Suppressor macrophage (primary cell): Measurements from ENCODE around the gene FUS.
A peak's percentile ranks its signal among the peaks of the same experiment; 100 is the strongest.
"Not testable (repeated sequence)": the region's sequence is repeated elsewhere in the genome, so short reads cannot be mapped to it uniquely, and the experiment has no call there.

Experiments used
- DNase-seq, 4 experiments: peaks; one replicate each; pipeline ENCODE4 v3.0.0-alpha.2; 2020 to 2022

FUS gene

DNA sequence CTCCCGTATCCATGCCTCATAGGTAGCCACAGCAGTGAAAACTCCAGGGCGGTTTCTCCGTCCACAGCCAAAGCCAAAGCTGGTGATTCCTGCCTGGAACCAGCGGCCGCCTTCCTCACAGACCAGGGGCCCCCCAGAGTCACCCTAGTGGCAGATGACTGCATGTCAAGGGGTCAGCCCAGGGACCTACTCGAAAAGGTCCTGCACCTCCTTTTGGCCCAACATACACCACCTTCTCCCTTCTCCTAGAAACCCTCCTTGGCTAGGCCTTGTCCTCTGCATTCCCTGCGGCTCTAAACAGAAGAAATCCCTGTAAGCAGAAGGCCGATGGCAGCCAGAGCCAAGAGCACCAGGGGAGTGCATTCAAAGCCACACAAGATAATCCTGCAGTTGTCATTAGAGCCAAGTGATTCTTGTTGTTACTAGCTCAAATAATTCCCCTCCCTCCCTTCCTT, 36.2 kb upstream of the FUS start:
- no peak for DNase-seq

DNA sequence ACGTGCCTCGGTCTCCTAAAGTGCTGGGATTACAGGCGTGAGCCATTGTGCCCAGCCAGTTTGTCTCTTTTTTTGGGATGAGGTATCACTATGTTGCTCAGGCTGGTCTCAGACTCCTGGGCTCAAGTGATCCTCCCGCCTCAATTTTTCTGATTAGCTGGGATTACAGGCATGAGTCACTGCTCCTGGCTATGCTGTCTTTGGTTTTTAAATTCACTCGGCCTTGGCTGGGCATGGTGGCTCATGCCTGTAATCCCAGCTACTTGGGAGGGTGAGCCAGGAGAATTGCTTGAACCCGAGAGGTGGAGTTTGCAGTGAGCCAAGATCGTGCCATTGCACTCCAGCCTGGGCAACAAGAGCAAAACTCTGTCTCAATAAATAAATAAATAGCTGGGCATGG, 35.5 kb upstream of the FUS start:
- not testable (repeated sequence) for DNase-seq

DNA sequence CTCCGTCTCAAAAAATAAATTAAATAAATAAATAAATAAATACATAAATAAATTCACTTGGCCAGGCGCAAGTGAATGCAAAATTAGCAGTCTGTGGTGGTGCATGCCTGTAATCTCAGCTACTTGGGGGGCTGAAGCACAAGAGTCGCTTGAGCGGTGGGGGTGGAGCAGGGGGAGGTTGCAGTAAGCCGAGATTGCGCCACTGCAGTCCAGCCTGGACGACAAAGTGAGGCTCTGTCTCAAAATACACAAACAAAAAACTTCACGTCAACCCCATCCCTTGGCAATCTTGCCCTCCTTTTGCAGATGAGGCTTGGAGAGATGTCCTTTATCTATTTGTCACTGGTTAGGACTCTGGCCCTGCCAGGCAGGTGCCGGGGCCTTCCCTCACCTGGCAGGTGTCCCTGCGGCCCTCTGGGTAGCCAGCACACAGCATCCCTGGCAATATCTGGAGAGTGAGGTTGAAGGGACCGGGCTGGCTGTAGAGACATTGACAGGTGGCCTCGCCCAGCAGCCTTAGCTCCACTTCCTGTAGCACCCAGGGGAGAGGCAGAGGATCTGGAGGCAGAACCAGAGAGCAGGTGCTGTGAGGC, 34.4 kb upstream of the FUS start:
- peak in 1 of 4 experiments; percentile 39 for DNase-seq

DNA sequence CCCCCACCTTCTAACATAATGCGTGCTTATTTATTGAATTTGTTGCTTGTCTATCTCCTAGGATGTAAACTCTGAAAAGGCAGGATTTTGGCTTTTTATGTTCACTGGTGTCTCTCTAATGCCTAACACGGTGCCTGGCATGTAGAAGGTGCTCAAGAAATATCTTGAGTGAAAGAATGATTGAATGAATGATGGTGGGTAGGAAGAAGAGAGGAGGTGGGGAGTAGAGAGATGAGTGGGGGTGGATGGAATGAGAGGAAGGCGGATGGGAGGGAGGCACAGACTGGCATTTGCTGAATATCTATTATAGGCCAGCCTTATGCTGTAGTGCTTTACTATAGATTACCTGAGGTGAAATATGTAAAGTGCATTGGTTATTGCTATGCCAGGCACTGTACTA, 32.4 kb upstream of the FUS start:
- no peak for DNase-seq

DNA sequence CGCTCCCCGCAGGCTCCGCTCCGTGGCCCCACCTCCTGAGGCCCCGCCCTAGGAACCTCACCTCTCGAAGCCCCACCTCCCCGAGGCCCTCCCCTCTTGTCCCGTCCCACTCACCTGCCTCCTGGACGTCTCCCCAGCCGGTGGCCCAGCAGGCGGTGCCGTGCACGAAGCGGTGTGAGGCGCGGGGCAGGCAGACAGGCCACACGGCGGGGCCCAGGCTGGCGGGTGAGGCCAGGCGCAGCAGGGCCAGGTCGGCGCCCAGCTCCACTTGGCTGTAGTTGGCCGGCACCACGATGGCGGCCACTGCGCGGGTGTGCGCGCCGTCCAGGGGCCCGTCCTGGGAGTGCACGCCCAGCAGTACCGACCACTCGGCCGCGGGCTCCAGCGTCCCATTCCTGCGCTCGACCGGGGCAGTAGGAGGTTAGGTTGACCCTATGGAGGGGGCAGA, 31.6 kb upstream of the FUS start:
- no peak for DNase-seq

DNA sequence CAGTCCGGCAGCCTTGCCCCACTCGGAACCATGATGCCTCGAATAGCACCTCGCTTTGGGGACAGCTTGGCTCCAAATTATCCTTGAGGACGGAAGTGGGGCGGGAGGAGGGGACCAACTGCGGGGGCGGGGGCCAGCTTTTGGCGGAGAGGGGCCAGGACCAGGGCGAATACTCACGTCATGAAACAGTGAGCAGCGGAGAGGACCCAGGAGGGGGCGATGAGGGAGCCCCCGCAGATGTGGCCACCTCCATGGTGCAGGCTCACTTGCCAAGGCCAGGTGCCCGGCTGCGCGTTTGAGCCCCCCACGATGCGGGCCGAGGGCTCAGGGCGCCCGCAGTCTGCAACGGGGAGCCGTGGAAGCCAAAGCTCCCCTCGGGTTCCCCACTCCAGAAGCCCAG, 31.0 kb upstream of the FUS start:
- DNase-seq = no peak

DNA sequence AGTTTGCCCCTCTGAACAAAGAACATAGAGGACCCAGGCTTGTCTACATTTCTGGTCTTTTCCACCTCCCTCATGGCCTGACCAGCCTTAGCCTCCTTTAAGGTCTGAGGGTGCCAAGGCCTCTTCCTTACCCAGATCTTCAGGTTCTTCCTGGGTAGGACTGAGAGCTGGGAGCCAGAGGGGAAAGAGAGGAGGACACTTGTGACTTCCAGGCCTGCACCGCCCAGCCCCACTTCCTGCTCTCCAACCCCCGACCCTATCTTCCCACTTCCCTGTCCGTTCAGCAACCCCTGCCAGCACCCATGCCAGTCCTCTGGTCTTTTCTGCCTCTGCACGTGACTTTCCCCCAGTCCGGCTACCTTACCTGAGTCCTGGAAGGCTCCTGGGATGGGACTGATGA, 30.6 kb upstream of the FUS start:
- peak in 3 of 4 experiments; percentile 49 to 62 (median 62) for DNase-seq

DNA sequence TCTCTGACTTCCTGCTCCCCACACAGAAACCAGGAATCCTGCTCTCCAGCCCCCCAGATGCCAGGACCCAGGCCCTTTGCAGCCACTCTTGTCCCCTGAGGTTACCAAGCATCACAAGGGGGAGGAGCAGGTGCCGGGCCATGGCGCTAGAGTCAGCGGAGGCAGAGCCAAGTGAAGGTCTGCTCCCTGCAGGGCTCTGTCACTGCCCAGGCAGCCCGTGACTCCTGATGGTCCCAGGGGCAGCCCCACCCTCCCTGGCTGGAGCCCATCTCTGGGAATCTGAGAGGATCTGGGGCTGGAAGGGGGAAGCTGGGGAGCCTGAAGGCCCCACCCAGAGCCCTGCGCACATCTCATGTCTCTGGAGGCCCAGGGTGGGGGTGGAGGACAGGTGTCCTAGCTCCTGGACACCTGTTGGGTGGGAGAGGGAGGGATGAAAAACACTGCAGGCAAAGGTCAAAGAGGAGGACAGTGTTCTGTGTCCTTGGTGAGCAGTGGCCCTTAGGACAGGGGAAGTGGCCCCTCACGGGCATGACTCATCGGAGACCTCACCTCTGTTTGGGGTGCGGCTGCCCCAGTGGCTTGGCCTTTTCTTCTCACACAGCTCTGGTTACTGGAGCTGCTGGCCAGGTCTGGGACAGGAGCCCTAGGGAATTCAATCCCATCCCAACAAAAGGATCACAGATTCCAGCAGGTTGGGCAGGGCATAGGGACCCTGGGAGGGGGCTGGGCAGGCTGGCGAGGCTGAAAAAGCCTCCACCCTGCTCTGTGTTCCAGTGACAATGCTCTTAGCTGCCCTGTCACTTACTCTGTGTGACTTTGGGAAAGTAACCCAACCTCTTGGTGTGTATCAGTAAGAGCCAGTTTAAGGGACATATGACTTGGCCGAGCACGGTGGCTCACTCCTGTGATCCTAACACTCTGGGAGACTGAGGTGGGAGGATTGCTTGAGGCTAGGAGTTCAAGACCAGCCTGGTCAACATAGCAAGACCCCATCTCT, 29.7 kb upstream of the FUS start, which contains the start of gene PRSS36:
Gene PRSS36 (minus strand): TSS at position 173 of the 997 bp plus-strand sequence. CDS start 31 bp downstream, at position 142.
- DNase-seq = peak in 3 of 4 experiments; percentile 44 to 55 (median 45)

DNA sequence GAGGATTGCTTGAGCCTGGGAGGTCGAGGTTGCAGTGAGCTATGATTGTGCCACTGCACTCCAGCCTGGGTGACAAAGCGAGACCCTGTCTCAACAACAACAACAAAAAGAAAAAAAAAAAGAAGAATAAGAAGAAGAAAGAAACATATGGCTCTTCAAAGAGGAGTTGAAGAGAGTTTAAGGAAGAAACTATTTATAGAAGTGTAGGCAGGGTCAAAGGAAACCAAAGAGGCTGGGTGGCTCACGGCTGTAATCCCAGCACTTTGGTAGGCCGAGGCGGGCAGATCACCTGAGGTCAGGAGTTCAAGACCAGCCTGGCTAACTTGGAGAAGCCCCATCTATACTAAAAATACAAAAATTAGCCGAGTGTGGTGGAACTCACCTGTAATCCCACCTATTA, 29.0 kb upstream of the FUS start:
- peak in 3 of 4 experiments; percentile 41 to 60 (median 47) for DNase-seq

DNA sequence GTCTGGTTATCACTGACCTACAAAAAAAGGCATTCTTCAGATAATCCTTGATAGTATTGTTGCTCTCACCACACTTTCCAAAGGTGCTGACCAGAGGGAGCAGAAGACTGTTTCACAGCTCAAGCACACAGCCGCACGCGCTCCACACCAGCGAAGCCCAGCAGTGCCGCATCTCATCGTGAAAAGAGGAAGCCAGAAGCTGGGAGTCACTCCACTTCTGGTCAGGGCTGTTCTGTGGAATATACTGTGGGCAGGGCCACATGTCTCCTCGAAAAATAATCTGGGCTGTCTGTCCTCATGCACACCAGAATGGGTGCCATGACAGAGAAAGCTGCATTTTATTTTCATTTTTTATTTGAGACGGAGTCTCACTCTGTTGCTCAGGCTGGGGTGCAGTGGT, 22.8 kb upstream of the FUS start:
- peak; percentile 85 to 93 (median 92) for DNase-seq

DNA sequence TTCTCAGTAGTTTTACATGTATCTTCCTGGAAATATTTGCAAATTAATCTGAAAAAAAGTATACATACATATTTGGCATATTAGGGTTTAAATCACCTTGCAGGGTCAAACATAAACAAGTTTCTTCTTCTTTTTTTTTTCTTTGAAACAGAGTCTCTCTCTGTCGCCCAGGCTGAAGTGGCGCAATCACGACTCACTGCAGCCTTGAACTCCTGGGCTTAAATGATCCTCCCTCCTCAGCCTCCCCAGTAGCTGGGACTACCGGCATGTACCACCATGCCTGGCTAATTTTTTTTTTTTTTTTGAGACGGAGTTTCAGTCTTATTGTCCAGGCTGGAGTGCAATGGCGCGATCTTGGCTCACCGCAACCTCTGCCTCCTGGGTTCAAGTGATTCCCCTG, 12.6 kb upstream of the FUS start:
- DNase-seq = peak in 3 of 4 experiments; percentile 29 to 33 (median 30)

DNA sequence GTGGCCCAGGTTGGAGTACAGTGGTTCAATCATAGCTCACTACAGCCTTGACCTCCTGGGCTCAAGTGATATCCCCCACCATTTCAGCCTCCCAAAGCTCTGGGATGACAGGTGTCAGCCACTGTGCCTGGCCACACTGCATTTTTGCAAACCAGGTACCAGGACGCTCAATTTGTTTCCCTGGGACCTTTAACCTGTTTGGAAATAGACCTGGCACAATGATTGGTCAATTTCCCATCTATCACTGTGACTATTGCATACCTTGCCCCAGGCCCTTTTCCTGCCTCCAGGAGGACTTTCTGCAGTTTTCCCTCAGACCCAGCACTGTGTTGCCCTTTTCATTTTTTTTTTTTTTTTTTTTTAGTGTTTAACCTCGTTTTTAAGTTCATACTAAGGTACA, 11.1 kb upstream of the FUS start:
- no peak for DNase-seq

DNA sequence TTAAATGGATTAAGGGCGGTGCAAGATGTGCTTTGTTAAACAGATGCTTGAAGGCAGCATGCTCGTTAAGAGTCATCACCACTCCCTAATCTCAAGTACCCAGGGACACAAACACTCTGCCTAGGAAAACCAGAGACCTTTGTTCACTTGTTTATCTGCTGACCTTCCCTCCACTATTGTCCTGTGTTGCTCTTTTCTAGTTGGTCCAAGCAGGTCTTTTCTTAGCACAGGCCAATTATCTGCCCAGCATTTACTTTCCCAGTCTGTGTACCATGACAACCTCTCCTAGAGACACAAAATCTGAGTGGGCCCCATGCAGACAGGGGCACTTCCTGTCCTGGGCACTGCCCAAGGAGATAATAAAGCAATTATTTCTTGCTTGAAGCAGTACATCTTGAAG, 9.9 kb upstream of the FUS start:
- not testable (repeated sequence) for DNase-seq

DNA sequence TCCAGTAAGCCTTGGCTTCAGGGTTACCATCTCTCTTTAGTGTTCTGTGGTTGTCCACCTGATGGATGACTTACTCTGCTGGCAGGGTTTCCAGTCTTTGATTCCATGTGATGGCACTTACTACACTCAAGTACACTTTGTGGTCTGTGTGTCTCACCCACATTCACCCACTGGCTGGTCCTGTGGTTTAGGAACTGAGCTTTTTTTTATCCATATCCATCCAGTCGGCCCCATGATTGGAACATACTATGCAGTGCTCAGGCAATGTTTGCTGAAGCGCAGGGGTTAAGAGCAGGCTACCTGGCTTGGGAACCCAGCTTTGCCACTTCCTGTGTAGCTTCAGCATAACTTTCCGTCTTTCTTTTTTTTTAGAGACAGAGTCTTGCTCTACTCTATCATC, 2.8 kb upstream of the FUS start:
- DNase-seq = peak; percentile 77 to 91 (median 82)

DNA sequence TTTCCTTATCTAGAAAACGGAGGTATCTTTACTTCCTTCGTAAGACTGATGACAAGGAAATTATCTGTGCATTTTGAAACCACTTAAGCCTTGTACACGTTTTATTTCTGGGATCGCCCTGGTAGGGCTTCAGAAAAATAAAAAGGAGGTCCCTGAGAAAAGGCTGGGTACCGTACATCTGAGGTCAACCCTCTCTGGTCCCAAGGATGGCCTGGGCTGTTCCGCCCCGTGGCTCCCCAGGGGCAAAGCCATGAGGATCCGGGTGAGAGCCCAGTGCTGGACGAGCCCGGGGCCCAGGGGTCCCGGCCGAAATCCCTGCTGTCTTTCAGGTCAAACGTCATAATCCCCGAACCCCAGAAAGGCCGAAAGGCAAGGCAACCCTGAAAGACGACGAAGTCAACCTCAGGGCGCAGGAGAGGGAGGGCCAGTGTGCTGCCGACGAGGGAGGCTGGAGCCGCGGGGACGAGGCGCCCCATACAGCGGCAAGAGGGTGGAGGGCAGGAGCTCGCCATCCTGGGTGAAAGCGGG, 656 bp upstream of the FUS start:
- peak in 1 of 4 experiments; percentile 12 for DNase-seq

DNA sequence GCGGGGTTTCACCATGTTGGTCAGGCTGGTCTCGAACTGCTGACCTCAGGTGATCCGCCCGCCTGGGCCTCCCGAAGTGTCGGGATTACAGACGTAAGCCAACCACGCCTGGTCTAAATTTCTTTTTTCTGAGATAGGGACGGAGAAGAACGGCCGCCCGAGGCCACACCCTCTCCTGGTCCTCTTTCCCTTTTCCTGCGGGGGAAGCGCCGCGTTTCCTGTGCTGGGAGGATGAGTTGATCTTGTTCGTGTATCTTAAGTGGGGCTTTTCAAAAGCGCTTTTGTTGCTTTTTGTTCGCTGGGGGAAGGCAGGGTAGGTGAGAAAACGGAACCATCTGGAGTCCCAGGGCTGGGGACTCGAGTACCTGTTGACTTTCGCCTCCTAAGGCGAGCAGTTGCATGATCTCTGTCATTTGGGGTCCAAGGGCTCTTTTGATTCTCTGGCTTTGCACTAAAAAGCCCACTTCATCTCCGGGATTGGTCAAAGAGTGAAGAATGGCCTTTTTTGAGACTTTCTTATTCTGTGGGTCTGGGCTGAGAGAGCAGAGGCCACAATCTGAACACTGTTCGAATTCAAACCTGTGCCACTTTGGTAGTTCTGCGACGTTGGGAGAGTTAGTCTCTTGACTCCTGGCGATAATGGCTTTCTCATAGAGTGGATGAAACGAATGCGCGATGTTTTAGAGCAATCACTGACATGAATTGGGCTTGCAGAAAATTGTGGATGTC, 1.3 kb downstream of the FUS start:
- DNase-seq = peak; percentile 60 to 82 (median 76)

DNA sequence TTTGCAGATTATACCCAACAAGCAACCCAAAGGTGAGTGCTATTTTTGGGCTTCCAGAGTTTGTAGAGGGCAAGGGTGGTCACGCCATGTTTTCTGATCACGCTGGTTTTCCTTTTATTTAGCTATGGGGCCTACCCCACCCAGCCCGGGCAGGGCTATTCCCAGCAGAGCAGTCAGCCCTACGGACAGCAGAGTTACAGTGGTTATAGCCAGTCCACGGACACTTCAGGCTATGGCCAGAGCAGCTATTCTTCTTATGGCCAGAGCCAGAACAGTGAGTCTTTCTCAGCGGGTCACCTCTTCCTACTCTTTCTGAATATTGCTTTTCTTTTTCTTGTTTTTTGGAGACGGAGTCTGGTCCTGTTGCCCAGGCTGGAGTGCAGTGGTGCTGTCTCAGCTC, 2.5 kb downstream of the FUS start:
- DNase-seq = no peak

DNA sequence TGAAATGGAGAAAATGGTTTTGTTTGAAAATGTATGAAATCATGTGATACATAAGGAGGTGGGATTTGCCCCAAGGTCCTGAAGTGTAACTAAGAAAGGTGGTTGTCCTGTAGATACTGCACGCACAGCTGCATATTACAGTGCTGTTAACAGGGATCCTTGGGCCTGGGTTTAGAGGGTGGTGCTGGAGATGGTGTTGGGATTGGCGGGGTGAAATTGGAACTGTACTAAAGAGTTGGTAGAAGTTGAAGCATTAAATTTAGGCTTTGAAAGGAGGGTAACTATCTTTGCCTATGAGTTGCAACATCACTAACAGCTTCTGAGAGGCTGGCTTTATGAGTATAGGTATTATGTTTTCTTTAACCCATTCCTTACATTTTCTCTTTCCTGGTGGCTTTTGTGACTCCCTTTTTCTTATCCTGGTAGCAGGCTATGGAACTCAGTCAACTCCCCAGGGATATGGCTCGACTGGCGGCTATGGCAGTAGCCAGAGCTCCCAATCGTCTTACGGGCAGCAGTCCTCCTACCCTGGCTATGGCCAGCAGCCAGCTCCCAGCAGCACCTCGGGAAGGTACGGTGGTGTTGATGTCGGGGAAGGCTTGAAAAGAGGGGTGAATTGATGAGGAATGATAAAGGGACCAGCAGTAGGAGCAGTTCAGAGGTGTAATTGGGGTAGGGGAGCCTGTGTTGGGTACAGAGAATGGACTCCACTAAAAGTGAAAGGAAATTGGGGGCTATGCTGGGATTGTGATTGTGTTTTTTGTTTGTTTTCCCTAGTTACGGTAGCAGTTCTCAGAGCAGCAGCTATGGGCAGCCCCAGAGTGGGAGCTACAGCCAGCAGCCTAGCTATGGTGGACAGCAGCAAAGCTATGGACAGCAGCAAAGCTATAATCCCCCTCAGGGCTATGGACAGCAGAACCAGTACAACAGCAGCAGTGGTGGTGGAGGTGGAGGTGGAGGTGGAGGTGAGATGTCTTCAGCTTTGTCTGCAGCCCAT, 3.8 kb downstream of the FUS start:
- DNase-seq = no peak

DNA sequence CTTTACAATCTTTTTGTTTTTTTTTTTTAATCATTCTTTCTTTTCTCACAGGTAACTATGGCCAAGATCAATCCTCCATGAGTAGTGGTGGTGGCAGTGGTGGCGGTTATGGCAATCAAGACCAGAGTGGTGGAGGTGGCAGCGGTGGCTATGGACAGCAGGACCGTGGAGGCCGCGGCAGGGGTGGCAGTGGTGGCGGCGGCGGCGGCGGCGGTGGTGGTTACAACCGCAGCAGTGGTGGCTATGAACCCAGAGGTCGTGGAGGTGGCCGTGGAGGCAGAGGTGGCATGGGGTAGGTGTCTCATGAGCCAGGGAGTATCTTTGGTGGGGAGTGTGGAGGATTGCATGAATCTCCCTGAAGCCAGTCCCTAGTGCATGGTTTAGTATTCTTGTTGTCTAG, 4.9 kb downstream of the FUS start:
- no peak for DNase-seq

DNA sequence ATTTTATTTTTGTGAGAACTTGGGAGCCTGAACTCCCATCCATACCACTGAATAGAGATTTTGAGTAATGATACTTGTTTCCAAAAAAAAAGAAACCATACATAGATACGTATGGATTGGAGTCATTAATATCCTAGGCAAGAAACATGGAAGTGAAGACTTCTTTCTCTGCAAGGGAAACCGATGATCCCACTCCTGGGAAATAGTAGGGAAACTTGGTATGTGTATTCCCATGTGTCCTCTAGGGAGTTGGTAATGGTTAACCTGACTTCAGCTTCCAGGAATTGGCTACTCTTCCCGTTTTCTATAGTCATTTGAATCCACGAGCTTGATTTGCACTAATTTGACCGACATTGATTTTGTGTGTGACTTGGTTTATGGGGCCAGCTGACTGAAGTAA, 5.4 kb downstream of the FUS start:
- no peak for DNase-seq

DNA sequence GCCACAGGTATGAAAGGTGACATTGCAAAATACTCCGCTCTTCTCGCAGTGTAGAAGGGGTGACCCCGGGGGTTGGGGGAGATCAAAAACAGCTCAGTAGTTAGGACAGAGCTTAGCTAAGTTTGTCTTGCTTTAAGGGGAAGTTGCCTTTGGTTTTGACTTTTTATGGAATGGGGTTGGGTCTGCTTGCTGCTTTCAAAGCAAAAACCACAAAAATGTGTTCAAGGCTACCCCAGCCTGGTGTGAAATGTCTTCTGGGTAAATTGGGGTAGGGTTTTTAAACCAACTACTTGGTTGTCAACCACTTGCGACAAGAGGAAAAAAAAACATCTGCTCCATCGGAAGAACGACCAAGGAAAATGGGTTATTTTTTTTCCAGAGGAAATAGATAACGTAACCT, 6.2 kb downstream of the FUS start:
- DNase-seq = peak in 3 of 4 experiments; percentile 29 to 44 (median 43)
